Sigmoid colon (tissue), 4 donors: ENCODE measurements around the gene PAF1.

ENCODE experiments used
- CTCF ChIP-seq, 4 experiments: fragments of 450-650 bp in 3 of 4; fragments of 200-600 bp in 1 of 4; IDR thresholded peaks; one replicate each; pipeline ENCODE4 v1.5.1; 2016 to 2019; ENCODE audit warnings: antibody characterized with exemption in 4 of 4, mild to moderate bottlenecking in 3 of 4, moderate library complexity in 2 of 4
- POLR2A ChIP-seq, 2 donors: fragments of 450-650 bp; IDR thresholded peaks; one replicate each; pipeline ENCODE4 v1.6.1; 2016; ENCODE audit warnings: antibody characterized with exemption in 2 of 2, mild to moderate bottlenecking in 2 of 2, moderate library complexity in 2 of 2
- POLR2AphosphoS5 ChIP-seq, 4 donors: sonication (generic); formaldehyde crosslinking; IDR thresholded peaks; one replicate each; pipeline ENCODE4 v1.6.1; 2017; ENCODE audit warnings: antibody characterized with exemption in 4 of 4

DNA sequence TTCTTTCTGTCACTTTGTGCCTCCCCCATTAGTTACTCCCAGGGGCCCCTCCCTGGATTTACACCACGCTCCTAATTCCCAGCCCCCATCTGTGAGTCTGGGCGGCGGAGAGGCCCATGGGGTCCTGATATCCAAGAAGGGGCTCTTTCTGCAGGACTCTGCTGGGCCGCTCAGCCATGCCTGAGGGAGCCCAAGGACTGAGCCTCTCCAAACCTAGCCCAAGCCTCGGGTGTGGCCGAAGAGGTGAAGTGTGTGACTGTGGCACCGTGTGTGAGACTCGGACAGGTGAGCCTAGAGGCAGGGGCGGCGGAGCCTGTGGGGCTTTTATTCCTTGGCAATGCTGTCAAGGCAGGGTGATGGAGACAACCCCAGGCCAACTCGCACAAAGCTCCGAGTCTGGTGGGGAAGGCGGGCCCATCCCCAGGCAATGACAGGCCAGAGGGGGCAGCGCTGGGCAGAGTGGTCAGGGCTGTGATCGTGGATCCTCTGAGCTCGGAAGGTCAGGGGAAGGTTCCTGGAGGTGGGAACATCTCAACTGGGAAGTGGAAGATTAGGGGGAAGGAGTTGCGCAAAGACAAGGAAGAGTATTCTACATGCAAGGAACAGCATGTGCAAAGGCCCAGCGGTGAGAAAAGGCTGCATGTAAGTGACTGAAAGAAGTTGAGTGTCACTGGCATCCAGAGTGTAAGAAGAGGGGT lies 23.2 kb upstream of the PAF1 start:
- TF ChIP-seq CTCF (IDR thresholded peaks at IDR 0.05) = no peak
- TF ChIP-seq POLR2A (IDR thresholded peaks at IDR 0.05) = no peak
- TF ChIP-seq POLR2AphosphoS5 (IDR thresholded peaks at IDR 0.05) = no peak
